WERI-Rb-1 (cell line): ENCODE results near the gene MRPL9.
"Not testable (repeated sequence)": the region's sequence is repeated elsewhere in the genome, so short reads cannot be mapped to it uniquely, and the experiment has no call there.

Source experiments
- DNase-seq: peaks from one replicate; pipeline ENCODE4 v3.0.0-alpha.2; 2020
- H3K27ac ChIP-seq: fragments of 250-450 bp; sonication (Bioruptor Pico); 2 replicates; pipeline ENCODE4 v1.5.1; 2020; ENCODE audit warnings: mild to moderate bottlenecking, moderate library complexity
- H3K27me3 ChIP-seq: fragments of 250-450 bp; sonication (Bioruptor Pico); 2 replicates; pipeline ENCODE4 v1.5.1; 2021; ENCODE audit warnings: mild to moderate bottlenecking, low read depth, moderate library complexity; ENCODE audit not compliant: insufficient read depth, severe bottlenecking
- H3K36me3 ChIP-seq: fragments of 250-450 bp; sonication (Bioruptor Pico); 2 replicates; pipeline ENCODE4 v1.5.1; 2020; ENCODE audit warnings: mild to moderate bottlenecking, moderate library complexity
- H3K4me3 ChIP-seq: 2 replicates; pipeline ENCODE4 v1.5.1; 2011; ENCODE audit warnings: low read depth, mild to moderate bottlenecking, control low read depth, low read length
- H3K9me3 ChIP-seq: fragments of 250-450 bp; sonication (Bioruptor Pico); 2 replicates; pipeline ENCODE4 v1.5.1; 2021; ENCODE audit warnings: mild to moderate bottlenecking, moderate library complexity; ENCODE audit not compliant: severe bottlenecking
- CTCF ChIP-seq: IDR thresholded peaks from 2 replicates; pipeline ENCODE4 v1.5.1; 2011; ENCODE audit warnings: low read depth, mild to moderate bottlenecking, control low read depth, inconsistent platforms, low read length

Gene MRPL9

GRCh38 chr1:151739590-151740355 is 23.5 kb downstream of the MRPL9 start:
- peak; percentile 2 for DNase-seq
- Histone ChIP-seq H3K27me3 (no peaks in the 10 kb centered on the region), H3K27ac (no peak overlapping the region), H3K4me3 (no peak overlapping the region), H3K36me3 (no peaks in the 10 kb centered on the region), H3K9me3 (peaks cover 18% of the 10 kb centered on the region)
- no peak for TF ChIP-seq CTCF

DNA sequence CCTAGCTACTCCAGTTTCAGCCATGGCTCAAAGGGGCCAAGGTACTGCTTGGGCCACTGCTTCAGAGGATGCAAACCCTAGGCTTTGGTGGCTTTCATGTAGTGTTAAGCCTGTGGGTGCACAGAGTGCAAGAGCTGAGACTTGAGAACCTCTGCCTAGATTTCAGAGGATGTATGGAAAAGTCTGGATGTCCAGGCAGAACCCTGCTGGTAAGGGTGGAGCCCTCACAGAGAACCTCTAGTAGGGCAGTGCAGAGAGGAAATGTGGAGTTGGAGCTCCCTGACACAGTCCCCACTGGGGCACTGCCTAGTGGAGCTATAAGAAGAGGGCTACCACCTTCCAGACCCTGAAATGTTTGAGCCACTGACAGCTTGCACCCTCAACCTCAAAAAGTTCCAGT is 25.8 kb downstream of the MRPL9 start:
- H3K27me3 ChIP-seq = no peaks in the 10 kb centered on the region
- DNase-seq = peak; percentile 9
- H3K9me3 ChIP-seq = peaks cover 18% of the 10 kb centered on the region
- TF ChIP-seq CTCF = no peak
- no peak overlapping the region for H3K4me3 ChIP-seq
- H3K36me3 ChIP-seq = no peaks in the 10 kb centered on the region
- no peak overlapping the region for H3K27ac ChIP-seq

DNA sequence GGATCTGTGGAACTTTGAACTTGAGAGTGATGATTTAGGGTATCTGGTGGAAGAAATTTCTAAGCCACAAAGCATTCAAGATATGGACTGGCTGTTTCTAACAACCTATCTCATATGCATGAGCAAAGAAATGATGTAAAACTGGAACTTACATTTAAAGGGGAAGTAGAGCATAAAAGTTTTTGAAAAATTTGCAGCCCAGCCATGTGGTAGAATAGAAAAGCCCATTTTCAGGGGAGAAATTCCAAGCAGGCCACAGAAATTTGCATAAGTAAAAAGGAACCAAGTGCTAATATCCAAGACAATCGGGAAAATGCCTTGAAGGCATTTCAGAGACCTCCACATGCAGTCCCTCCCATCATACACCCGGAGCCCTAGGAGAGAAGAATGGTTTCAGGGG is 26.3 kb downstream of the MRPL9 start:
- H3K27me3 ChIP-seq = no peaks in the 10 kb centered on the region
- H3K27ac ChIP-seq = no peak overlapping the region
- H3K36me3 ChIP-seq = no peaks in the 10 kb centered on the region
- no peak overlapping the region for H3K4me3 ChIP-seq
- peaks cover 18% of the 10 kb centered on the region for H3K9me3 ChIP-seq
- DNase-seq = no peak
- TF ChIP-seq CTCF = no peak

DNA sequence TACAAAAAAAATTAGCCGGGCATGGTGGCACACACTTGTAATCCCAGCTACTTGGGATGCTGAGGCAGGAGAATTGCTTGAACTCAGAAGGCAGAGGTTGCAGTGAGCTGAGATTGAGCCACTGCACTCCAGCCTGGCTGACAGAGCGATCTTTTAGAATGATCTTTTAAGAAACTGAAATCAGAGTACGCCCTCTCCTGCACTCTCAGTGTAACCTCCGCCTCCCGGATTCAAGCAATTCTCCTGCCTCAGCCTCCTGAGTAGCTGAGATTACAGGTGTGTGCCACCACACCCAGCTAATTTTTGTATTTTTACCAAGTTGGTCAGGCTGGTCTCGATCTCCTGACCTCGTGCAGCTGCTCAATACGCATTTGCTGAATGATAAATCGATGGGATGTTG is 29.3 kb downstream of the MRPL9 start:
- H3K4me3 ChIP-seq, H3K36me3 ChIP-seq, H3K27ac ChIP-seq, H3K27me3 ChIP-seq: not testable (repeated sequence)
- H3K9me3 ChIP-seq = peaks cover 21% of the 10 kb centered on the region
- TF ChIP-seq CTCF = peak; percentile 40; the same call in 1 of the 2 replicates
- DNase-seq = peak; percentile 50

GRCh38 chr1:151733126-151733525 is 30.2 kb downstream of the MRPL9 start:
- Histone ChIP-seq H3K36me3 (no peaks in the 10 kb centered on the region; the same call in 1 of the 2 replicates), H3K27me3 (no peaks in the 10 kb centered on the region), H3K9me3 (peaks cover 17% of the 10 kb centered on the region), H3K4me3 (no peak overlapping the region), H3K27ac (no peak overlapping the region)
- no peak for TF ChIP-seq CTCF
- peak; percentile 9 for DNase-seq

GRCh38 chr1:151729966-151730291 is 33.4 kb downstream of the MRPL9 start:
- TF ChIP-seq CTCF = no peak
- H3K36me3 ChIP-seq = no peaks in the 10 kb centered on the region; the same call in 1 of the 2 replicates
- H3K27me3 ChIP-seq = no peaks in the 10 kb centered on the region
- H3K9me3 ChIP-seq = peaks cover 3% of the 10 kb centered on the region
- no peak overlapping the region for H3K4me3 ChIP-seq
- peak; percentile 8 for DNase-seq
- no peak overlapping the region for H3K27ac ChIP-seq
